ENCODE data around the gene PTPN13.

DNA sequence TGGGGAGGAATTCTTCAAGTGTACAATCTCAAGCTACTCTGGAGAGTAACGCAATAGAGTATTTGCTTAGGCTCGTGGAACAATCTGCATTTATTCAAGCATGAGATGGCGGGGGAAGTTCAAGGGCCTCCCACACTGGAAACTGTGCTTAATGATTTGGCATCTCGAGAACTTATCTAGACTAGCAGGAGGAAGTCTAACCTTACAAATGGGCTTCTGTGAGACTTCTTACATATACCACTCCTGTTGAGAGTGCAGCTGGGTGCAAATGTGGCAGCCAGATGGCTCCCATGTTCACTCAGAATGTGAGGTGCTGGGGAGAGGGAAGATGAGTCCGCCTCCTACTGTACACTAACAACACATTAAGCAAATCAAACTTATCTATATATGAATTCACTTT, 29.3 kb upstream of the PTPN13 start:
- TF ChIP-seq, protein P1, sequence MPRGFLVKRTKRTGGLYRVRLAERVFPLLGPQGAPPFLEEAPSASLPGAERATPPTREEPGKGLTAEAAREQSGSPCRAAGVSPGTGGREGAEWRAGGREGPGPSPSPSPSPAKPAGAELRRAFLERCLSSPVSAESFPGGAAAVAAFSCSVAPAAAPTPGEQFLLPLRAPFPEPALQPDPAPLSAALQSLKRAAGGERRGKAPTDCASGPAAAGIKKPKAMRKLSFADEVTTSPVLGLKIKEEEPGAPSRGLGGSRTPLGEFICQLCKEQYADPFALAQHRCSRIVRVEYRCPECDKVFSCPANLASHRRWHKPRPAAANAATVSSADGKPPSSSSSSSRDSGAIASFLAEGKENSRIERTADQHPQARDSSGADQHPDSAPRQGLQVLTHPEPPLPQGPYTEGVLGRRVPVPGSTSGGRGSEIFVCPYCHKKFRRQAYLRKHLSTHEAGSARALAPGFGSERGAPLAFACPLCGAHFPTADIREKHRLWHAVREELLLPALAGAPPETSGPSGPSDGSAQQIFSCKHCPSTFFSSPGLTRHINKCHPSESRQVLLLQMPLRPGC (tag by site-specific recombination; IDR thresholded peaks at IDR 0.05), result no peak
- TF ChIP-seq, protein P2, sequence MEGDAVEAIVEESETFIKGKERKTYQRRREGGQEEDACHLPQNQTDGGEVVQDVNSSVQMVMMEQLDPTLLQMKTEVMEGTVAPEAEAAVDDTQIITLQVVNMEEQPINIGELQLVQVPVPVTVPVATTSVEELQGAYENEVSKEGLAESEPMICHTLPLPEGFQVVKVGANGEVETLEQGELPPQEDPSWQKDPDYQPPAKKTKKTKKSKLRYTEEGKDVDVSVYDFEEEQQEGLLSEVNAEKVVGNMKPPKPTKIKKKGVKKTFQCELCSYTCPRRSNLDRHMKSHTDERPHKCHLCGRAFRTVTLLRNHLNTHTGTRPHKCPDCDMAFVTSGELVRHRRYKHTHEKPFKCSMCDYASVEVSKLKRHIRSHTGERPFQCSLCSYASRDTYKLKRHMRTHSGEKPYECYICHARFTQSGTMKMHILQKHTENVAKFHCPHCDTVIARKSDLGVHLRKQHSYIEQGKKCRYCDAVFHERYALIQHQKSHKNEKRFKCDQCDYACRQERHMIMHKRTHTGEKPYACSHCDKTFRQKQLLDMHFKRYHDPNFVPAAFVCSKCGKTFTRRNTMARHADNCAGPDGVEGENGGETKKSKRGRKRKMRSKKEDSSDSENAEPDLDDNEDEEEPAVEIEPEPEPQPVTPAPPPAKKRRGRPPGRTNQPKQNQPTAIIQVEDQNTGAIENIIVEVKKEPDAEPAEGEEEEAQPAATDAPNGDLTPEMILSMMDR (tag by site-specific recombination; IDR thresholded peaks at IDR 0.05), result no peak
- TF ChIP-seq, protein P3, sequence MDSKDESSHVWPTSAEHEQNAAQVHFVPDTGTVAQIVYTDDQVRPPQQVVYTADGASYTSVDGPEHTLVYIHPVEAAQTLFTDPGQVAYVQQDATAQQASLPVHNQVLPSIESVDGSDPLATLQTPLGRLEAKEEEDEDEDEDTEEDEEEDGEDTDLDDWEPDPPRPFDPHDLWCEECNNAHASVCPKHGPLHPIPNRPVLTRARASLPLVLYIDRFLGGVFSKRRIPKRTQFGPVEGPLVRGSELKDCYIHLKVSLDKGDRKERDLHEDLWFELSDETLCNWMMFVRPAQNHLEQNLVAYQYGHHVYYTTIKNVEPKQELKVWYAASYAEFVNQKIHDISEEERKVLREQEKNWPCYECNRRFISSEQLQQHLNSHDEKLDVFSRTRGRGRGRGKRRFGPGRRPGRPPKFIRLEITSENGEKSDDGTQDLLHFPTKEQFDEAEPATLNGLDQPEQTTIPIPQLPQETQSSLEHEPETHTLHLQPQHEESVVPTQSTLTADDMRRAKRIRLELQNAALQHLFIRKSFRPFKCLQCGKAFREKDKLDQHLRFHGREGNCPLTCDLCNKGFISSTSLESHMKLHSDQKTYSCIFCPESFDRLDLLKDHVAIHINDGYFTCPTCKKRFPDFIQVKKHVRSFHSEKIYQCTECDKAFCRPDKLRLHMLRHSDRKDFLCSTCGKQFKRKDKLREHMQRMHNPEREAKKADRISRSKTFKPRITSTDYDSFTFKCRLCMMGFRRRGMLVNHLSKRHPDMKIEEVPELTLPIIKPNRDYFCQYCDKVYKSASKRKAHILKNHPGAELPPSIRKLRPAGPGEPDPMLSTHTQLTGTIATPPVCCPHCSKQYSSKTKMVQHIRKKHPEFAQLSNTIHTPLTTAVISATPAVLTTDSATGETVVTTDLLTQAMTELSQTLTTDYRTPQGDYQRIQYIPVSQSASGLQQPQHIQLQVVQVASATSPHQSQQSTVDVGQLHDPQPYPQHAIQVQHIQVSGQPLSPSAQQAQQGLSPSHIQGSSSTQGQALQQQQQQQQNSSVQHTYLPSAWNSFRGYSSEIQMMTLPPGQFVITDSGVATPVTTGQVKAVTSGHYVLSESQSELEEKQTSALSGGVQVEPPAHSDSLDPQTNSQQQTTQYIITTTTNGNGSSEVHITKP (tag by site-specific recombination; IDR thresholded peaks at IDR 0.05), result no peak
- no peak for TF ChIP-seq ZNF274 (IDR thresholded peaks at IDR 0.05; ENCODE audit: low read length)
- TF ChIP-seq ZNF274 (tag by site-specific recombination; IDR thresholded peaks at IDR 0.05; ENCODE audit: borderline replicate concordance), result no peak
- TF ChIP-seq KLF8 (tag by site-specific recombination; IDR thresholded peaks at IDR 0.05), result no peak
- TF ChIP-seq SETDB1 (IDR thresholded peaks at IDR 0.05; ENCODE audit: insufficient read length, low read length), result no peak
- TF ChIP-seq ZBTB7A (tag by site-specific recombination; IDR thresholded peaks at IDR 0.05; ENCODE audit: low read depth), result no peak
- TF ChIP-seq, protein P4, sequence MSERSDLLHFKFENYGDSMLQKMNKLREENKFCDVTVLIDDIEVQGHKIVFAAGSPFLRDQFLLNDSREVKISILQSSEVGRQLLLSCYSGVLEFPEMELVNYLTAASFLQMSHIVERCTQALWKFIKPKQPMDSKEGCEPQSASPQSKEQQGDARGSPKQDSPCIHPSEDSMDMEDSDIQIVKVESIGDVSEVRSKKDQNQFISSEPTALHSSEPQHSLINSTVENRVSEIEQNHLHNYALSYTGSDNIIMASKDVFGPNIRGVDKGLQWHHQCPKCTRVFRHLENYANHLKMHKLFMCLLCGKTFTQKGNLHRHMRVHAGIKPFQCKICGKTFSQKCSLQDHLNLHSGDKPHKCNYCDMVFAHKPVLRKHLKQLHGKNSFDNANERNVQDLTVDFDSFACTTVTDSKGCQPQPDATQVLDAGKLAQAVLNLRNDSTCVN (tag by site-specific recombination; optimal IDR thresholded peaks at IDR 0.05), result no peak
- TF ChIP-seq ZNF549 (tag by site-specific recombination; IDR thresholded peaks at IDR 0.05), result no peak
- TF ChIP-seq ZNF707 (tag by site-specific recombination; IDR thresholded peaks at IDR 0.05), result no peak
- TF ChIP-seq TCF7L2 (IDR thresholded peaks at IDR 0.05; ENCODE audit: borderline replicate concordance, low read depth, low read length), result no peak
- no peak for TF ChIP-seq ZNF302 (tag by site-specific recombination; IDR thresholded peaks at IDR 0.05; ENCODE audit: low read depth)
- TF ChIP-seq, protein P5, sequence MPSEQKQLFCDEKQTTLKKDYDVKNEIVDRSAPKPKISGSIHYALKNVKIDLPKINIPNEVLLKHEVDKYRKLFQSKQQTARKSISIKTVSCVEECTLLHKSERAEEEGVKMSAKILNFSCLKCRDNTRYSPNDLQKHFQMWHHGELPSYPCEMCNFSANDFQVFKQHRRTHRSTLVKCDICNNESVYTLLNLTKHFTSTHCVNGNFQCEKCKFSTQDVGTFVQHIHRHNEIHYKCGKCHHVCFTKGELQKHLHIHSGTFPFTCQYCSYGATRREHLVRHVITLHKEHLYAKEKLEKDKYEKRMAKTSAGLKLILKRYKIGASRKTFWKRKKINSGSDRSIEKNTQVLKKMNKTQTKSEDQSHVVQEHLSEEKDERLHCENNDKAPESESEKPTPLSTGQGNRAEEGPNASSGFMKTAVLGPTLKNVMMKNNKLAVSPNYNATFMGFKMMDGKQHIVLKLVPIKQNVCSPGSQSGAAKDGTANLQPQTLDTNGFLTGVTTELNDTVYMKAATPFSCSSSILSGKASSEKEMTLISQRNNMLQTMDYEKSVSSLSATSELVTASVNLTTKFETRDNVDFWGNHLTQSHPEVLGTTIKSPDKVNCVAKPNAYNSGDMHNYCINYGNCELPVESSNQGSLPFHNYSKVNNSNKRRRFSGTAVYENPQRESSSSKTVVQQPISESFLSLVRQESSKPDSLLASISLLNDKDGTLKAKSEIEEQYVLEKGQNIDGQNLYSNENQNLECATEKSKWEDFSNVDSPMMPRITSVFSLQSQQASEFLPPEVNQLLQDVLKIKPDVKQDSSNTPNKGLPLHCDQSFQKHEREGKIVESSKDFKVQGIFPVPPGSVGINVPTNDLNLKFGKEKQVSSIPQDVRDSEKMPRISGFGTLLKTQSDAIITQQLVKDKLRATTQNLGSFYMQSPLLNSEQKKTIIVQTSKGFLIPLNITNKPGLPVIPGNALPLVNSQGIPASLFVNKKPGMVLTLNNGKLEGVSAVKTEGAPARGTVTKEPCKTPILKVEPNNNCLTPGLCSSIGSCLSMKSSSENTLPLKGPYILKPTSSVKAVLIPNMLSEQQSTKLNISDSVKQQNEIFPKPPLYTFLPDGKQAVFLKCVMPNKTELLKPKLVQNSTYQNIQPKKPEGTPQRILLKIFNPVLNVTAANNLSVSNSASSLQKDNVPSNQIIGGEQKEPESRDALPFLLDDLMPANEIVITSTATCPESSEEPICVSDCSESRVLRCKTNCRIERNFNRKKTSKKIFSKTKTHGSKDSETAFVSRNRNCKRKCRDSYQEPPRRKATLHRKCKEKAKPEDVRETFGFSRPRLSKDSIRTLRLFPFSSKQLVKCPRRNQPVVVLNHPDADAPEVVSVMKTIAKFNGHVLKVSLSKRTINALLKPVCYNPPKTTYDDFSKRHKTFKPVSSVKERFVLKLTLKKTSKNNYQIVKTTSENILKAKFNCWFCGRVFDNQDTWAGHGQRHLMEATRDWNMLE (tag by site-specific recombination; conservative IDR thresholded peaks at IDR 0.05; ENCODE audit: low read depth), result no peak
- TF ChIP-seq ZNF248 (tag by site-specific recombination; IDR thresholded peaks at IDR 0.05), result no peak
